NCI-H446 (cell line): ENCODE measurements around the gene PIEZO1.
A peak's percentile ranks its signal among the peaks of the same experiment; 100 is the strongest.

Experiments used
- DNase-seq, 2 experiments: peaks; one replicate each; lab custom pipeline; 2025; lab: John Stamatoyannopoulos, UW

Gene PIEZO1

GRCh38 chr16:88817785-88818574 is 33.0 kb upstream of the PIEZO1 start:
- no peak for DNase-seq

- DNase-seq, result no peak
Observed at GRCh38 chr16:88816736-88817535, 31.9 kb upstream of the PIEZO1 start.

- DNase-seq, result no peak
Observed at GRCh38 chr16:88815901-88816589, 31.0 kb upstream of the PIEZO1 start.

- no peak for DNase-seq
Observed at GRCh38 chr16:88815227-88815626, 30.2 kb upstream of the PIEZO1 start.

GRCh38 chr16:88814144-88814502 is 29.1 kb upstream of the PIEZO1 start:
- no peak for DNase-seq

GRCh38 chr16:88813269-88814143 is 28.5 kb upstream of the PIEZO1 start:
- no peak for DNase-seq

- no peak for DNase-seq
Observed at GRCh38 chr16:88812513-88813268, 27.7 kb upstream of the PIEZO1 start.

- peak; percentile 46 to 84 for DNase-seq
Observed at GRCh38 chr16:88811769-88812512, 26.9 kb upstream of the PIEZO1 start, which contains the start of gene APRT. Gene APRT (minus strand): TSS chr16:88811928. CDS start chr16:88811899, 29 bp downstream.

- DNase-seq, result peak; percentile 51 to 67
Observed at GRCh38 chr16:88810912-88811768, 26.1 kb upstream of the PIEZO1 start.

- no peak for DNase-seq
Observed at GRCh38 chr16:88810166-88810911, 25.3 kb upstream of the PIEZO1 start.

GRCh38 chr16:88809676-88810165 is 24.7 kb upstream of the PIEZO1 start:
- no peak for DNase-seq

GRCh38 chr16:88809068-88809675 is 24.2 kb upstream of the PIEZO1 start:
- no peak for DNase-seq

GRCh38 chr16:88807626-88808453 is 22.8 kb upstream of the PIEZO1 start:
- no peak for DNase-seq

- DNase-seq, result no peak
Observed at GRCh38 chr16:88807142-88807625, 22.2 kb upstream of the PIEZO1 start.

GRCh38 chr16:88806491-88807111 is 21.6 kb upstream of the PIEZO1 start:
- DNase-seq, result no peak

GRCh38 chr16:88805887-88806393 is 20.9 kb upstream of the PIEZO1 start:
- no peak for DNase-seq
